T-helper 1 cell treated with Interleukin-12 subunit alpha and Interleukin-12 subunit beta and Interleukin-4 antibody, amounts not matched to agents 30 ng/mL and 1 ng/mL, for 36 hours (primary cell): ENCODE measurements around the gene TRIM47. TPM values are rescaled to one million over a fixed set of nuclear protein-coding genes. Genes with fewer than 3 reads are reported as not detected.
"Not testable (repeated sequence)": the region's sequence is repeated elsewhere in the genome, so short reads cannot be mapped to it uniquely, and the experiment has no call there.

Experiments
- intact Hi-C: fragments of 100-400 bp; cut with micrococcal nuclease; formaldehyde crosslinking; loops from one replicate; pipeline ENCODE4 v1.15.1; 2024
- total RNA-seq: library from RNA; stranded (reverse); gene quantifications from 2 replicates; pipeline ENCODE4 v1.2.3, GENCODE V29; 2022

TRIM47 gene
- total RNA-seq, 1 donor from 2014 or later = 26.5 TPM

DNA sequence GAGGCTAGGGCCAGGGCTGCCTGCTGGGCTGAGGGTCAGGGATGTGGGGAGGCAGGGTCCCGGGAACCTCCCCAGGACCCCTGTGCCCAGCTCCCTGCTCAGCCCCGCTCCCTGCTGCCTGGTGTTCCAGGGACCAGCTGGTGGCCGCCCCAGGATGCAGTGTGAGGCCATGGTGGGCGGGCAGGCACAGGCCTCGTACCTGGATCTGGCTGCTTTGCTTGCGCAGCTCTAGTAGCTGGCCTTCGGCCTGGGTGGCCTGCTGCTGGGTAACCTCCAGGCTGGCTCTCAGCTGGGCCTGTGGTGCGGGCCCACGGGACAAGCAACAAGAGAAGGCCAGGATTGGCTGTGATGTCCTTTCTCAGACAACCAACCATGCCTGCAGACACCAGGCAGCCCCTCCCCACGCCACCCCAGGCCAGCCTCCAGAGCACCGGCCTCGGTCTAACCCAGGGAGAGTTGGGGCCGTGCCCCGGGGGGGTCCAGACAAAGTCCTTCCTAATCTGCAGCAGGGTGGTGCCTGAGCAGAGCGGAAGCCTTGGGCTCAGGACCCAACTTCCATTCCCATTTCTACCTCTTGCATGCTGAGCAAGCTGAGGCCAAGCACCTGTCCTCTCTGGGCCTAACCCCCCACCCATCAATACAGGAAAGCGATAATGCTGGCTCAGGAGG, 14.3 kb upstream of the TRIM47 start:
- intact Hi-C loops = no loop called here

DNA sequence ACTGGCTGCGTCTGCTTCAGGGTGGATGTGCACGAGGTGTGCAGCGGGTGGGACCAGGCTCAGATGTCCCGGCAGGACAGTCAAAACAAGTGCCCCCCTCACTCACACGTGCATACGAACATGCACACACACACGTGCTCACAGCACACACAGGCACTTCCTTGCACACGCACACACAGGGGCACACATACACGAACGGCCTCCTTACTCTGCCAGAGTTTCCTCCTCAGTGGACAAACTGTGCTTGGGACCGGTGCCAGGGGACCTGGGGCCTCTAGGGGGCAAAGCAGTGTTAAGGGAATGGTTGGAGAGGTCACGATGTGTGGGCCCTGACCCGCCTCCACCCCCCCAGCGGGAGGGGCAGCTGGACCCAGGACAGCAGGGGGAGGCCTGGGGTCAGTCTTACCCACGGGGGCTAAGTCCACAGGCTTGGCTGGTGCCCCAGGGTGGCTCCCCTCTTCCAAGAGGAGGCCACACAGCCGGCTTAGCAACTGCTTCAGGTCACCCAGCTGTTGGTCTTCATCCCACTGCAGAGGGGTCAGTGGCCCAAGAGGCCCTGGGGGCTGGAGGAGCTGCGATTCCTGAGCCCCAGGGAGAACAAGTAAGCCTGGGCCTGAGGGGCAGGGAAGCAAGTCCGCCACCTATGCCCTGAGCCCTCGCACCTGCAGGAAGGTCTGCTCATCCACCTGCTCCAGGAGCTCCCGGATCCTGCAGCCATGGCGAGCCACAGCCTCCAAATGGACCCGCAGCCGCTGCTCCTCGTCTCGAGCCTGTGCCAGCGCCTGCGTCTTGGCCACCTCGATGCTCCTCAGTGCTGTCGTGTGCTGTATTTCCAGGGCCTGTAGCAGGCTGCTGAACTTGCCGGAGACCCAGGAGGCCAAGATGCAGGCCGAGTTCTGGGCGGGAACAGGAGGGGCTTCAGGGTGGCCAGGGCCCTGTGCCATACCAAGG, 13.5 kb upstream of the TRIM47 start:
- intact Hi-C loops = no loop called here

DNA sequence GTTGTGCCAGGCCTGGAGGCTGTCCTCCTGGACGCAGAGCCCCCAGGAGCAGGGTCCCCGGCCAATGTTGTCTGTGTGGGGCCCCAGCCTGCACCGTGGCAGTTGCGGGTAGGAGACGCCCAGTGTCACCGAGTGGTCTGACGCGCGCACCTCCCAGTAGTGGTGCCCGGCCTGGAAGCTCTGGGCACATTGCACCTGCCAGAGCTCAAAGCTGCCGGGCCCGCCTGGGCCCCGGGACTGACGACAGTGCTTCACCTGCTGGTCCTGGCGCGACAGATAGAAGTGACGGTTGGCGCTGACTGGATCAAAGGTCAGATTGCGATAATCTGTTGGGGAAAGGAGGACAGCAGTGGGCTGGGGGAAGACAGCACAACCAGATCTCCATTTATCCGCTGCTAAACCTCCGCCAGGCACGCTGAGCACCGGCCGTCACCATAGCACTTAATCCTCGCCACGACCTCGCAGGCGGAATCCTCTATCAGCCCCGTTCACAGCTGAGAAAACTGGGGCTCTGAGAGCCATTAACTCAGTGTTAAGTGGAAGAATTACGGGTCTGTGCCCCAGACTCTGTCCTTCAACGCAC, 12.7 kb upstream of the TRIM47 start:
- intact Hi-C loops = no loop called here

DNA sequence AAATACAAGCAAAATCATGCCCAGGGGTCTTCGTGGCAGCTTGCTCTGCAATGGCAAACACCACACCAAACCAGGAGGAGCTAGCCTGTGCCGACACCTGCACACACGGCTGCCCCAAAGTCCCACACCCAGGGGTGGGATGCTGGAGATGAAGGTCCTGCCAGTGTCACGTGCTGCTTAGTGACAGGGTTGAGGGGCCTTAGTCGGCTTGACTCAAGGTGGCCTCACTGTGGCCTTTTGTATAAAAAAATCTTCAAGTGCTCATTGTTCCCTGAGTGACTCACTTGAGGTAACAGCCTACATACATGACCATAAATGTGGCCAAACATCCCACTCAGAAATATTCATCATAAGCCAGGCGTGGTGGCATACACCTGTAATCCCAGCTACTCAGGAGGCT, 11.1 kb upstream of the TRIM47 start:
- intact Hi-C loops = no loop called here

DNA sequence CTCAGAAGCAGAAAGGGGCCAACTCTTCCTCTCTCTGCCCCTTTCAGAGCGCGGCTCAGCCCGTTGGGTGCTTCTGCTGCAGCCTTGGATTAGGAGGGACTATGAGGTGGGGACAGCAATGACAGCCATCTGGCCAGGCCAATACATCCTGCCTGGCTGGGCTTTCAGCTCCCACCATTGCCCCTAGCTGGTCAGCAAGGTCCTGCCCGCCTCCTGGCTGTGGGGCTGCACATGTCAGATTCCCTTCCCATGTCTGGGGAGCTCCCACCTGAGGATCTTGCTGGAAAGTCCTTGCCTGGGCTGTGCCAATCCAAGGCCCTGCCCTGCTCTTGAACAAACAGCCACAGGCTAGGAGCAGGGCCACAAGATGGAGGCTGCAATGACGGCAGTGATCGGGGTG, 10.1 kb upstream of the TRIM47 start:
- intact Hi-C loops = no loop called here

DNA sequence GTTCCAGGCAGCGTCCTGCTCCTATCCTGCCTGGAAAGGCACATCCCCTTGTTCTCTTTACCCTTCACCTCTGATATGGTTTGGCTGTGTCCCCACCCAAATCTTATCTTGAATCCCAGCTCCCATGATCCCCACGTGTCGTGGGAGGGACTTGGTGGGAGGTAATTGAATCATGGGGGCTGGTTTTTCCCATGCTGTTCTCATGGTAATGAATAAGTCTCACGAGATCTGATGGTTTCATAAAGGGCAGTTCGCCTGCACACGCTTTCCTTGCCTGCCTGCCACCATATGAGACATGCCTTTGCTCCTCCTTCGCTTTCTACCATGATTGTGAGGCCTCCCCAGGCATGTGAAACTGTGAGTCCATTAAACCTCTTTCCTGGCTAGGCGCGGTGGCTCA, 7.5 kb upstream of the TRIM47 start:
- intact Hi-C loops = not testable (repeated sequence)

DNA sequence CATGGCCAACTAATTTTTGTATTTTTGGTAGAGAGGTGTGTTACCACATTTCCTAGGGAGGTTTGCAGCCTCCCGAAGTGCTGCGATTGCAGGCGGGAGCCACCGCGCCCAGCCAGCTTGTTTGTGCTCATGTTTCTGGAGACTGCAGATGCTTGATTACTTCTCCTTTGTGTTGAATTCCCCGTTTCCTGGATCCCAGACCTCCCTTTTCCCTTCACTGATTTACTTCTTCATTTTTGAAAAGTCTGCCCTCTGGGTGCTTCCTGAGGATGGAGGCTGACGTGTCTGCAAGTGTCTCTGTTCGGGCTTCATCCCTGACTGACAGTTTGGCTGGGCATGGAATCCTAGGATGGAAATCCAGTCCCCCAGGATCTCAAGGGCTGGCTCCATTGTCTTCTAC, 7.0 kb upstream of the TRIM47 start:
- intact Hi-C loops = no loop called here

DNA sequence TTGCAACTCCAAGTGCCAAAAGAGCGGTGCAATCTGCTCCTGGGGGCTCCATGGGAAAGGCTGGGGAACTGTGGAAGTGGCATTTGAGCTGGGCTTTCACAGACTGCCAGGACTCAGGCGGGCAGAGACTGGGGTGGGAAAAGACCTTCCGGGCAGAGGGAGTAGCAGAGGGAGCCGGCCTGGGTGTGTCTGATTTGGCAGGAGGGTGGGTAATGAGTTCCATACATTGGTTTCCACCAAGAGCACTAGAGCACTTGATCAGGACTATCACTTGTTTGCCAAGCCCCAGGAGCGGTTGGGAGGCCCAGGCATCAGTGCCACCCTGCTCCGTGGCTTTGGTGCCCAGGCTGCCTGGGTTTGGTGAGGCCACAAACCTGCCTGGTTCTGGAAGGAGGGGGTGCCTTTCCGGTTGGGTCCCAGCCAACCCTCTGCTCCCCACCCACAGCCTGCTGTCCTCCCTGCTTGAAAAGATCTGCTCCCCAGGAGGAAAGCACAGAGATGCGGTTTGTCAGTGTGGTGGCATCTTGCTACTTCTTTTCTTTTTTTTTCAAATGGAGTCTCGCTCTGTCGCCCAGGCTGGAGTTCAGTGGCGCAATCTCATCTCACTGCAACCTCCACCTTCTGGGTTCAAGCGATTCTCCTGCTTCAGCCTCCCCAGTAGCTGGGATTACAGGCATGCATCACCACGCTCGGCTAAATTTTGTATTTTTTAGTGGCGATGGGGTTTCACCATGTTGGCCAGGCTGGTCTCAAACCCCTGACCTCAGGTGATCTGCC, 3.5 kb upstream of the TRIM47 start:
- intact Hi-C loops = no loop called here

DNA sequence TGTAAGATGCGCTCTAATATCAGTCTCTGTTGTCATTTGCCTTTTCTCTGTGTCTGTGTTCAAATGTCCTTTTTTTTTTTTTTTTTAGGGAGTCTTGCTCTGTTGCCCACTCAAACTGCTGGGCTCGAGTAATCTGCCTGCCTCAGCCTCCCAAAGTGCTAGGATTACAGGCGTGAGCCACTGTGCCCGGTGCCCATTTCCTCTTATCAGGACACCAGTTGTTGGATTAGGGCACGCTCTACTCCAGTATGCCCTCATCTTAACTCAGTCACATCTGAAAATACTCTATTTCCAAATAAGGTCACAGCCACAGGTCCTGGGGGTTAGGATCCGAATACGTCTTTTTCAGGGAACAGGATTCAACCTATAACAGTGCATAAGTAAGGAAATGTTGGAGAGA, 1.9 kb upstream of the TRIM47 start:
- intact Hi-C loops = no loop called here

DNA sequence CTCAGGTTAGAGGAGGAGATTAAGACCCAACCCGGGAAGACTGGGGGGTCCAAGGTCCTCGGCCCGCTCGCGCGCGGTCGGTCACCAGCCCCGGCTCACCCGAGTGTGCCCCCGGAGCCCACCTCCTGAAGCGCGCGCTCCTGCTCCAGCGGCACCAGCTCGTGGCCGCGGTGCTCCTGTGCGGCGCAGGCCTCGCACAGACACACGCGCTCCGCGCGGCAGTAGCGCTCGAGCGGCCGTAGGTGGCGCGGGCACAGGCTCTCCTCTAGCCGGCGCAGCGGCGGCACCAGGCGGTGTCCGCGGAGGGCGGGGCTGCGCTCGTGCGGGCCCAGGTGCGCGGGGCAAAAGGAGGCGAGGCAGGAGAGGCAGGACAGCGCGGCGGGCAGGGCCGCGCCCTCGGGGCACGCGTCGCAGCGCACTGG, 618 bp downstream of the TRIM47 start:
- intact Hi-C loops = loop anchor here (1.0 to 2.0 kb wide), 6 partner anchors 13 to 63 kb away; partner anchors contain the start of genes FBF1, TRIM65 and WBP2

DNA sequence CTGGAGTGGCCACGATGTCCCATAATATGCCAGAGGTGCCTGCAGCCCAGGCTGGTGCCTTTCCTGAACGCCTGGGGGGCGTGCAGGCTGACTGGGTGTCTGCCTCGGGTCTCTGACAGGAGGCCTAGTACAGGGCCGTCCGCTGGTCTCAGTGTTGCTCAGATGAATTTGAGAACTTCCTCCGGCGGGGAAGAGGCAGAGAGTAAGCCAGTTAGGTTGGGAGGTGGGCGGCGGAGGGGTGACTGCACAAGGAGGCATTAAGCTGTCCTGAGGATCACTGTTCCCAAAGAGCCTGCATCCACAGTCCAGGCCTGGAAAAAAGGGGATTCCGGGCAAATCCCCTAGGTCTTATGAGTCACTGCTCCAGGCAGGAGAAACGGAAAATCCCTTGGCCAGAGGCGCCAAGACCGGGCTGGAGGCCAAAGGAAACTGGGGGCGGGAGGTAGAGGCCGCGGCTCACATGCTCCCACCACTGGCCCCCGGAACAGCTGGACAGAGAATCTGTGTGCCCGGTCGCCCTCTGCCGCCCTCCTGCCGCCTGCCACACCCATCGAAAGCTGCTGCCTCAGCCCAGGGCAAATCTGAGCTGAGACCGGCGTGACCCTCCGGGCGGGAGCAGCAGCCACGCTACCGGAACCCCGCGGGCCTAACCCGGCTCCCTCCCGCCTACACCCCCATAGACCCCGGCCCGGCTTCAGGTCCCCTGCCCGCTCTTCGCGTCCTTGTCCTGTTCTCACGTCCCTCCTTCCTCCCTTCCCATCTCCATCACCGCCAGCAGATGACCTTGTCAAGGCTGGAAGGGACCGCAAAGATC, 1.2 kb downstream of the TRIM47 start:
- intact Hi-C loops = loop anchor here (1.0 to 2.0 kb wide), 6 partner anchors 13 to 64 kb away; partner anchors contain the start of genes FBF1, TRIM65 and WBP2

DNA sequence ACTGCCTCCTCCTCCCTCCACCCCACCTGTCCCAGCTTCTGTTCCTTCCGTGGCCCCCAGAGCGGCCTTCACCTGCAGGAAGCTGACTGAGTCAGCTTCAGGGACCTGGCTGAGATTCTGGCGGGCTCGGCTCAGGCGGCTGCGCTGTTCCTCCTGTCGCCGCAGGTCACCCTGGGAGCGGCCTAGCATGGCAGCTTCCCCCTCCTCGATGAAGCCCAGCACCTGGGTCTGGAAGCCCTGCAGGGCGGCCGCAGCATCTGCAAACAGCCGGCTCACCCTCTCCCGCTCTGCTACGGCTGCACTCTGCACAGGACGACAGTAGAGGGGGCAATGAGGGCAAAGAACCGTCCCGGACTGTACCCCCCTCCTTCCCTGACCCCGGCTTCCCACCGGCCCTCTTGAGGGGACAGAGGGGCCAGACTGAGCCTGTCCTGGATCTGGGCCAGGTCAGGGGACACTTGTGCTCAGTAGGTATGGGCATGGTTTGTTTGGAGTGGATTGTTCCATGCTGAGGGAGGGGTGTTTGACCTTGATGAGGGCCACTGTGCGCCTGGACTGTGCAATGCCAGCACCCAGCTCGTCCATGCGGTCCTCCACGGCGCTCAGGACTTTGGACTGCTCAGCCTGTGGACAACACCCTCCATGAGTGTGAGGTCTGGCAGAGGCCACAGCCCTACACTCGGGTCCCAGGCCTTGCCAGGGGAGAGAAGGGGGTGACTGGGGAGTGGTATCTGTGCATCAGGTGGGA, 2.0 kb downstream of the TRIM47 start:
- intact Hi-C loops = loop anchor here (2.0 kb wide), 2 partner anchors 20 to 64 kb away; partner anchors contain the start of genes FBF1 and TRIM65

DNA sequence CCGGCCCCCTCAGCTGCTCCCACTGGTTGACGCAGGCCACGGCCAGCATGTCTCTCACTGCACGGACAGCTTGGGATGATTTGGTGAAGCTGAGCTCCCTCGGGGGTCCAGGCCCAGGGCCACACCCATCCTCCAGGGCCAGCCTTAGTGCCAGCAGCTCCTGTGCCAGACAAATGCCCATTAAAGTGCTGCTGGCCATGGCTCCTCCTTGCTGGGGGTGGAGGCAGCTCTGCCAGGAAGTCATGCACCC, 2.5 kb downstream of the TRIM47 start:
- intact Hi-C loops = loop anchor here (2.0 kb wide), 2 partner anchors 21 to 65 kb away; partner anchors contain the start of genes FBF1 and TRIM65

DNA sequence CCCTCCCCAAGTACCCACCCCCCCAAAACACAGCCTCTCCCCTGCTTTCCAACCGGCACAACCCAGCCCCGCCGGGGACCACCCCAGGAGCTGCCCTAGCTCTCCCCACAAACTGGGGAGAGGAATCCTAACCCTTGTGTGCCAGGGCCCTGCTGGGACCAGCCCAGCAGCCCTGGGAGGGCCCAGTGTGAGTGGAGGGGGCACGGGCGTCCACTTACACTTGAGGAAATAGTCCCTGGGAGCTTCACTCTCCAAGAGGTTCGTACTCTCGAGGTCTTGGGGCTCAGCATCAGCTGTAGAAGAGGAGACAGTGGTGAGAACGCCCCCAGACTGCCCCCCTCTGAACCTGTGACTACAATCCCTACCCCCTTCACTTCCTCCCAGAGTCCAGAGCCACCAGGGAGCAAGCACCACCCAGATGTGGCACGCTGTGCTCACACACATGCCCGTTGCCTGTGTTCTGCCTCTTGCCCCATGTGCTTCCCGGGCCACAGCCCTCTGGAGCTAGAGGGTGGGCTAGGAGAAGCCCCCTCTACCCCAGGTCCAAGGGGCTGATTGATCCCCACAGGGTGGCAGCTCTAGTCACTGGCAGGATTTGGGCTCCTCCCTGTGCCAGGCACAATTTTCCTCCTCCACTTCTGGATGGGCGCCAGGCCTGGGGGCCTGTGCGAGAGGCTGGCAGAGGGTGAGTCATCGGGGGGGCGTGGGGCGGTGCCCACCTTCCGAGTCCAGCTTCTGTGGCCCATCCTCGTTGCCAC, 3.0 kb downstream of the TRIM47 start:
- intact Hi-C loops = no loop called here

DNA sequence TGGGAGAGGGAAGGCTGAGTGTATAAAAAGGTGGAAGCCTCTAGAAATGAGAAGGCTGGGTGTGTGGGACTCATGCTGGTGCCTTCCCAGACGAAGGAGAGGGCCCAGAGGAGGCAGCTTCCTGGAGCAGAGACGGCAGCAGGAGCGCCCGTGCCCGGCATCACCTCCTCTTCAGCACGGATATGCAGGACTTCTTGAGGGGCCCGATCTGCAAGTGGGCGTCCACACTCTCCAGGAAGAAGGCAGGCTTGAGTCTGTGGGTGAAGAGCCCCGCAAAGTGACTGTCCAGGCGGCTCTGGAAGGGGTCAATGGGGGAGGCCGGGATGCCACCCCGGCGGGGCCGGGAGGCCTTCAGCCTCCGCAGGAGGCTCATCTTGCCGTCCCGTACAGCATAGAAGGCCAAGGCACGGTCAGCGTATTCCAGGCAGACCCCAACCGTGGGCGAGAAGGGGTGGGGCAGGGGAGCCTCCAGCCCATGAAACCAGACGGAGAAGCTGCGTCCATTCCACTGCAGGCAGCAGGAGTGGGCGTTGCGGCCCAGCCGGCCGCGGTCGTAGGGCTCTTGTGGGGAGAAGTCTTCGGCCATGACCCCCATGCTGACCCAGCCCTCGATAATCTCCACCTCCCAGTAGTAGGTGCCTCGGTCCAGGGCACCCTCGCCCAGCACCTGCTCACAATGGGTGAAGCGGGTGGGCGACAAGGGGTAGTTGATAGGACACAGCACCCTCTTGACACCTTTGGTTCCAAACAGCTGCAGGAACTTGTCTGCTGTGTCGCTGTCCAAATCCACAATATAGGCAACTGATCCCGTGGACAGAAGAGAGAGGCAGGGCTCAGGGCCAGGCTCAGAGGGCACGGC, 3.8 kb downstream of the TRIM47 start:
- intact Hi-C loops = no loop called here

DNA sequence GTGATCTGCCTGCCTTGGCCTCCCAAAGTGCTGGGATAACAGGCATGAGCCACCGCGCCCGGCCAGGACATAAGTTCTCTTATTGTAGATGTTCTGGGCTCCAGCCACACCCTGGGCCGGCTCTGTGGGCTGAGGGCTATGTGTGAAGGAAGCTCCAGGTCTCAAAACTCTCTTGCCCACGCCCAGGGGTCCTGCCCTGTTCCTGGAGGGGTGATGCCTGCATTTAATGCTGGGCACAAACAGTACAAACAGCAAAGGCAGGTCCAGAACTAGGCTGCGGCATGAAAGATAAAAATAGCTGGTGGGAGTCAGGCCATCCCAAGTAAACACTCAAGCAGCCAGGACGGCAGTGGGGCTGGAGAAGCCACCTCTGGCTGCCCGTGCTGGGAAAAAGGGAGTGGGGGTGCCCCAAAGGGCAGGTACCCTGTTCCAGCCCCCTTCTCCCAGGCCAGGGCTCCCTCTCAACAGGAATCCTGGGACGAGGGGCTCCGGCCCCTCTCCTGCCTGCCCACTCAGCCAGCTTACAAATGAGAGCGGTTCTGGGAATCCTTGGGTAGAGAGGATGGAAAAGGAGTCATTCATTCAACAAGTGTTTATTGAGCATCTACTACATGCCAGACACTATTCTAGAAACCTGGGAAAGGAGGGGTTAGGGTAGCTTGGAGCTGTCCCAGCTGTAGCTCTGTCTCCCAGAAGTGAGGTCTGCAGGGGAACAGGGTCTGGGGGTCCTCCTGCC, 4.6 kb downstream of the TRIM47 start:
- intact Hi-C loops = no loop called here
